Neural cell (in vitro differentiated cells): ENCODE measurements around the gene IFI16. TPM values are rescaled to one million over a fixed set of nuclear protein-coding genes. Genes with fewer than 3 reads are reported as not detected.

Experiments
- H2AFZ ChIP-seq: fragments of 200-600, 300-800 bp; sonication (generic), shearing (Covaris generic); 2 replicates; pipeline ENCODE4 v1.6.0; 2014; ENCODE audit warnings: low read depth, mild to moderate bottlenecking, antibody characterized with exemption, low read length, moderate library complexity
- H3F3A ChIP-seq: fragments of 200-600 bp; shearing (Covaris generic); 2 replicates; pipeline ENCODE4 v1.6.1; 2016; ENCODE audit warnings: mild to moderate bottlenecking, moderate library complexity, mixed read lengths, antibody characterized with exemption, low read length; ENCODE audit not compliant: insufficient read depth, poor library complexity, severe bottlenecking
- H3K27ac ChIP-seq: fragments of 200-600, 300-800 bp; sonication (generic), shearing (Covaris generic); 2 replicates; pipeline ENCODE4 v1.5.1; 2014; ENCODE audit warnings: mild to moderate bottlenecking, low read length, moderate library complexity
- H3K27me3 ChIP-seq: fragments of 300-800, 200-600 bp; sonication (generic), shearing (Covaris generic); 2 replicates; pipeline ENCODE4 v1.6.0; 2014; ENCODE audit warnings: mild to moderate bottlenecking, low read depth, low read length, moderate library complexity; ENCODE audit not compliant: insufficient read depth
- H3K36me3 ChIP-seq: fragments of 300-800, 200-600 bp; sonication (generic), shearing (Covaris generic); 2 replicates; pipeline ENCODE4 v1.5.1; 2014; ENCODE audit warnings: mild to moderate bottlenecking, antibody characterized with exemption, low read length, moderate library complexity; ENCODE audit not compliant: insufficient read depth
- H3K4me2 ChIP-seq: fragments of 300-800, 200-600 bp; sonication (generic), shearing (Covaris generic); 2 replicates; pipeline ENCODE4 v1.6.0; 2014; ENCODE audit warnings: mild to moderate bottlenecking, low read length
- H3K4me3 ChIP-seq: fragments of 300-800, 200-600 bp; sonication (generic), shearing (Covaris generic); 2 replicates; pipeline ENCODE4 v1.5.1; 2014; ENCODE audit warnings: mild to moderate bottlenecking, low read length, moderate library complexity
- H3K79me2 ChIP-seq: fragments of 200-600 bp; shearing (Covaris generic); replicated peaks from 2 replicates; pipeline ENCODE4 v1.6.0; 2014; ENCODE audit warnings: mild to moderate bottlenecking, low read length, moderate library complexity; ENCODE audit not compliant: insufficient read depth
- H3K9ac ChIP-seq: fragments of 300-800, 200-600 bp; sonication (generic), shearing (Covaris generic); 2 replicates; pipeline ENCODE4 v1.6.1; 2016; ENCODE audit warnings: mild to moderate bottlenecking, low read length, mixed read lengths
- H3K9me2 ChIP-seq: fragments of 200-600 bp; shearing (Covaris generic); 2 replicates; pipeline ENCODE4 v1.6.1; 2016; ENCODE audit warnings: mild to moderate bottlenecking, low read length, mixed read lengths; ENCODE audit not compliant: insufficient read depth
- H3K9me3 ChIP-seq: fragments of 200-600, 300-800 bp; sonication (generic), shearing (Covaris generic); 2 replicates; pipeline ENCODE4 v1.6.1; 2016; ENCODE audit warnings: mild to moderate bottlenecking, mixed run types, low read length, moderate library complexity, mixed read lengths
- H4K20me1 ChIP-seq: fragments of 200-600 bp; shearing (Covaris generic); 2 replicates; pipeline ENCODE4 v1.6.1; 2016; ENCODE audit warnings: mild to moderate bottlenecking, mixed run types; ENCODE audit not compliant: insufficient read depth
- EP300 ChIP-seq: fragments of 450-650 bp; conservative IDR thresholded peaks from 2 replicates; pipeline ENCODE4 v1.6.1; 2014; ENCODE audit warnings: antibody characterized with exemption, mild to moderate bottlenecking, moderate library complexity; ENCODE audit not compliant: poor library complexity, severe bottlenecking
- EZH2 ChIP-seq: fragments of 200-600, 300-800 bp; shearing (Covaris generic), sonication (generic); IDR thresholded peaks from 2 replicates; pipeline ENCODE4 v1.6.1; 2014; ENCODE audit warnings: antibody characterized with exemption, low read length, borderline replicate concordance, mild to moderate bottlenecking; ENCODE audit not compliant: insufficient read depth, poor library complexity, severe bottlenecking
- MXI1 ChIP-seq: fragments of 450-650 bp; conservative IDR thresholded peaks from 2 replicates; pipeline ENCODE4 v1.6.1; 2014; ENCODE audit warnings: antibody characterized with exemption, mild to moderate bottlenecking; ENCODE audit not compliant: poor library complexity, severe bottlenecking
- POLR2AphosphoS5 ChIP-seq: IDR thresholded peaks from 2 replicates; pipeline ENCODE4 v1.6.1; 2012
- RAD21 ChIP-seq: fragments of 450-650 bp; conservative IDR thresholded peaks from 2 replicates; pipeline ENCODE4 v1.6.1; 2014; ENCODE audit warnings: antibody characterized with exemption, mild to moderate bottlenecking, moderate library complexity
- SMC3 ChIP-seq: fragments of 450-650 bp; conservative IDR thresholded peaks from 2 replicates; pipeline ENCODE4 v1.6.1; 2014; ENCODE audit warnings: antibody characterized with exemption, mild to moderate bottlenecking, moderate library complexity; ENCODE audit not compliant: poor library complexity
- TAF1 ChIP-seq: IDR thresholded peaks from 2 replicates; pipeline ENCODE4 v1.6.1; 2012; ENCODE audit warnings: low read depth
- polyA plus RNA-seq: library from polyadenylated mRNA; depleted of rRNA; stranded (reverse); fragments of >200 nt; gene quantifications from 2 replicates; pipeline ENCODE4 v1.2.3, GENCODE V29; 2014
- TF ChIP-seq, protein P1 (sequence below): IDR thresholded peaks from 2 replicates; pipeline ENCODE4 v1.6.1; 2012; ENCODE audit warnings: borderline replicate concordance
- TF ChIP-seq, protein P2 (sequence below): fragments of 450-650 bp; IDR thresholded peaks from 2 replicates; pipeline ENCODE4 v1.5.1; 2014; ENCODE audit warnings: antibody characterized with exemption, mild to moderate bottlenecking, moderate library complexity; ENCODE audit not compliant: poor library complexity, severe bottlenecking

IFI16 gene
- polyA plus RNA-seq, 1 donor from 2014 or later = not detected

DNA sequence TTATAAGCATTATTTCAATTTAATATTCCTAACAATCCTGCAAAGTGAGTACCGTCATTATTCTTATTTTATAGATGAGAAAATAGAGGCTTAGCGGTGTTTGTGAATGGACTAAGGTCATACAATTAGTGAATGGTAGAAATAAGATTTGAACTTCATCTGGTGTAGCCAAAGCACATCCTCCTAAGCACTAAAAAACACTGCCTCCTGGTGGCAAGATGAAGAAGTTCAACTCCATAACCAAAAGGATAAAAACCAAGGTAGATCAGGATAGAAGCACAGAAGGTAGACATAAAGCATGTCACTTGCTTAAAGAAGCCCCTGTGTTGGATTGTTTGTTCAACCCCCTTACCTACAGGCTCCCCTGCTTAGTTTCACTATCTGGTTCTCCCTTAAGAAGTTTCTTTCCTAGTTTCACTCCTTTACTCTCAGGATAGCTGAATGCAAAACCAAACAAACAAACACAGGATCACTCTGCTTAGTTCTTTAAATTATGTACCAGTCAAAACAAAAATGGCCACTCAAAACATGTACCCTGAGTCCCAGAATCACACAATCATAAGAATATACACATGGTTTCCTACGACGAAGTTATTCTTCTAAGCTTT is 79.6 kb downstream of the IFI16 start:
- H3K9me3 ChIP-seq = no peaks in the 10 kb centered on the region
- H3K27me3 ChIP-seq = no peaks in the 10 kb centered on the region
- H3K79me2 ChIP-seq = no peaks in the 10 kb centered on the region
- no peaks in the 10 kb centered on the region for H4K20me1 ChIP-seq
- no peak overlapping the region for H2AFZ ChIP-seq
- no peak for TF ChIP-seq RAD21
- TF ChIP-seq EZH2 = no peak
- TF ChIP-seq MXI1 = no peak
- TF ChIP-seq SMC3 = no peak
- H3K36me3 ChIP-seq = no peaks in the 10 kb centered on the region
- H3K27ac ChIP-seq = no peak overlapping the region
- no peak overlapping the region for H3K4me2 ChIP-seq
- H3K9ac ChIP-seq = no peak overlapping the region
- H3K4me3 ChIP-seq = no peak overlapping the region
- no peaks in the 10 kb centered on the region for H3K9me2 ChIP-seq
- H3F3A ChIP-seq = no peaks in the 10 kb centered on the region

DNA sequence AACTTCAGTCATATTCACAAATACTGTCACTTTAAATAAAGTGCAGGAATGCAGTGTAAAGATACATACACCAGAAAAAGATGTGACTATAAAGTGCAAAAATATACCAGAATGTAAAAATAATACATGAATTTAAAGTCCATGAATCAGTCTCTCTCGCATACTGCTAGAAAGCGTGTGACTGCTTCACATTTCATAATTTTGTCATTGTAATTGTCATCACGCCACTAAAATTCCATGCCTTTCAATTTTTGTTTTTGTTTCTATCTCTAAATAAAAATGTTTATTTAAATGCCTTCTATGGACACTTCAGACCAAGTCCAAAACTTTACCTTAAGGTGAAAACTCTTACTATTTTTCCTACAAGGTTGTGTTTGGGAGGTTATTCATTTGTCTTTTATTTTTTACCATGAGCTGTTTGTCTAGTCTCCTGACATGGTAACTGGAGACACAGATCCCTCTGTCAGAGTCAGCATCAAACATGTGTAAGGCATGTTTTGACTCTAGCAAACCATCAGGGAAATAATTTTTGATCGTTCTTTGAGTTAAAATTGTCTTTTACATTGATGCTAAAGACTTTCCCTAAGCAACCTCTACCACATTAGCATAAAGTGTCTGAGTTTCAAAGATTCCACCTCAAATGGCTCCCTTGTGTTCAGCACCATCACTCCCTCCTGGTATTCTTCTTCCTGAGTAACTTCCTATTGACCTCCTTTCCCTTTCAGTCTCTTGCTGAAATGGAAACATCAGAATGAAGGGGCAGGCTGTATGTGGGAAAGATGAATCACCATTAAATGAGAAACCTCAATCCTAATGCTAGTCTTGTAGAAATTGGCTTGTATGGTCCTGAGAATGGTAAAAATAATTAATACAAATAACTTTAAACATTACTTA is 80.8 kb downstream of the IFI16 start:
- Histone ChIP-seq H3K9ac (no peak overlapping the region), H3K4me3 (peak overlapping the region; percentile 10), H3K27me3 (no peaks in the 10 kb centered on the region), H4K20me1 (no peaks in the 10 kb centered on the region), H3K36me3 (no peaks in the 10 kb centered on the region), H3K4me2 (peak overlapping the region; percentile 21), H3K79me2 (no peaks in the 10 kb centered on the region), H3K27ac (no peak overlapping the region), H3K9me3 (no peaks in the 10 kb centered on the region), H2AFZ (no peak overlapping the region), H3K9me2 (no peaks in the 10 kb centered on the region), H3F3A (no peaks in the 10 kb centered on the region)
- peak; percentile 96 for TF ChIP-seq EP300
- TF ChIP-seq, protein P1, sequence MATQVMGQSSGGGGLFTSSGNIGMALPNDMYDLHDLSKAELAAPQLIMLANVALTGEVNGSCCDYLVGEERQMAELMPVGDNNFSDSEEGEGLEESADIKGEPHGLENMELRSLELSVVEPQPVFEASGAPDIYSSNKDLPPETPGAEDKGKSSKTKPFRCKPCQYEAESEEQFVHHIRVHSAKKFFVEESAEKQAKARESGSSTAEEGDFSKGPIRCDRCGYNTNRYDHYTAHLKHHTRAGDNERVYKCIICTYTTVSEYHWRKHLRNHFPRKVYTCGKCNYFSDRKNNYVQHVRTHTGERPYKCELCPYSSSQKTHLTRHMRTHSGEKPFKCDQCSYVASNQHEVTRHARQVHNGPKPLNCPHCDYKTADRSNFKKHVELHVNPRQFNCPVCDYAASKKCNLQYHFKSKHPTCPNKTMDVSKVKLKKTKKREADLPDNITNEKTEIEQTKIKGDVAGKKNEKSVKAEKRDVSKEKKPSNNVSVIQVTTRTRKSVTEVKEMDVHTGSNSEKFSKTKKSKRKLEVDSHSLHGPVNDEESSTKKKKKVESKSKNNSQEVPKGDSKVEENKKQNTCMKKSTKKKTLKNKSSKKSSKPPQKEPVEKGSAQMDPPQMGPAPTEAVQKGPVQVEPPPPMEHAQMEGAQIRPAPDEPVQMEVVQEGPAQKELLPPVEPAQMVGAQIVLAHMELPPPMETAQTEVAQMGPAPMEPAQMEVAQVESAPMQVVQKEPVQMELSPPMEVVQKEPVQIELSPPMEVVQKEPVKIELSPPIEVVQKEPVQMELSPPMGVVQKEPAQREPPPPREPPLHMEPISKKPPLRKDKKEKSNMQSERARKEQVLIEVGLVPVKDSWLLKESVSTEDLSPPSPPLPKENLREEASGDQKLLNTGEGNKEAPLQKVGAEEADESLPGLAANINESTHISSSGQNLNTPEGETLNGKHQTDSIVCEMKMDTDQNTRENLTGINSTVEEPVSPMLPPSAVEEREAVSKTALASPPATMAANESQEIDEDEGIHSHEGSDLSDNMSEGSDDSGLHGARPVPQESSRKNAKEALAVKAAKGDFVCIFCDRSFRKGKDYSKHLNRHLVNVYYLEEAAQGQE = peak; percentile 64
- TF ChIP-seq TAF1 = no peak
- TF ChIP-seq SMC3 = no peak
- TF ChIP-seq POLR2AphosphoS5 = peak; percentile 99

DNA sequence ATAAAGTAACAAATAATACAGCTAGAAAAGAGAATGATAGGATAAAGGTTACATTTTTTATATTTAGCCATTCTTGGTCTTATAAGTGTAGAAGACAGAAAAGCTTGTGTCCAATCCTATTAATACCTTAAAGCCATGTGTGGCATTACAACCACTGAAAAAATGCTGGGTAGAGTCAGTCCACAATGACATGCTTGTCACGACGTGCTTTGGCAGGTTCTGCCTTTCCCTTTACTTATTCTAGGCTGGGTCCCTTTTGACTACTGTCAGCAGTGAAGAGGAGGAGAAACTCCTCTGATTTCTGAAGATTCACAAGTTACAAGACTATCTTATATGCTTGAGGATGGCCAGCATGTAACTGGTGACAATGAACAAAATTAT is 81.5 kb downstream of the IFI16 start:
- H2AFZ ChIP-seq = no peak overlapping the region
- H3K9me2 ChIP-seq = no peaks in the 10 kb centered on the region
- H3K9ac ChIP-seq = no peak overlapping the region
- no peak overlapping the region for H3K4me2 ChIP-seq
- no peaks in the 10 kb centered on the region for H3K27me3 ChIP-seq
- no peaks in the 10 kb centered on the region for H3K9me3 ChIP-seq
- no peaks in the 10 kb centered on the region for H3K79me2 ChIP-seq
- no peak overlapping the region for H3K27ac ChIP-seq
- TF ChIP-seq, protein P2, sequence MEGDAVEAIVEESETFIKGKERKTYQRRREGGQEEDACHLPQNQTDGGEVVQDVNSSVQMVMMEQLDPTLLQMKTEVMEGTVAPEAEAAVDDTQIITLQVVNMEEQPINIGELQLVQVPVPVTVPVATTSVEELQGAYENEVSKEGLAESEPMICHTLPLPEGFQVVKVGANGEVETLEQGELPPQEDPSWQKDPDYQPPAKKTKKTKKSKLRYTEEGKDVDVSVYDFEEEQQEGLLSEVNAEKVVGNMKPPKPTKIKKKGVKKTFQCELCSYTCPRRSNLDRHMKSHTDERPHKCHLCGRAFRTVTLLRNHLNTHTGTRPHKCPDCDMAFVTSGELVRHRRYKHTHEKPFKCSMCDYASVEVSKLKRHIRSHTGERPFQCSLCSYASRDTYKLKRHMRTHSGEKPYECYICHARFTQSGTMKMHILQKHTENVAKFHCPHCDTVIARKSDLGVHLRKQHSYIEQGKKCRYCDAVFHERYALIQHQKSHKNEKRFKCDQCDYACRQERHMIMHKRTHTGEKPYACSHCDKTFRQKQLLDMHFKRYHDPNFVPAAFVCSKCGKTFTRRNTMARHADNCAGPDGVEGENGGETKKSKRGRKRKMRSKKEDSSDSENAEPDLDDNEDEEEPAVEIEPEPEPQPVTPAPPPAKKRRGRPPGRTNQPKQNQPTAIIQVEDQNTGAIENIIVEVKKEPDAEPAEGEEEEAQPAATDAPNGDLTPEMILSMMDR = no peak
- no peak for TF ChIP-seq SMC3
- no peak for TF ChIP-seq TAF1
- no peak for TF ChIP-seq RAD21
- TF ChIP-seq EZH2 = no peak
- TF ChIP-seq, protein P1 = no peak
- no peak for TF ChIP-seq EP300
- no peak for TF ChIP-seq POLR2AphosphoS5
- TF ChIP-seq MXI1 = no peak
- no peaks in the 10 kb centered on the region for H3F3A ChIP-seq
- H4K20me1 ChIP-seq = no peaks in the 10 kb centered on the region
- H3K4me3 ChIP-seq = peak overlapping the region; percentile 10
- H3K36me3 ChIP-seq = no peaks in the 10 kb centered on the region
